ENCODE measurements around the gene FAM174A. TPM values are rescaled to one million over a fixed set of nuclear protein-coding genes. Genes with fewer than 3 reads are reported as not detected.

The FAM174A gene
- total RNA-seq, 1 experiment from 2014 or later, result 6.4 TPM

DNA sequence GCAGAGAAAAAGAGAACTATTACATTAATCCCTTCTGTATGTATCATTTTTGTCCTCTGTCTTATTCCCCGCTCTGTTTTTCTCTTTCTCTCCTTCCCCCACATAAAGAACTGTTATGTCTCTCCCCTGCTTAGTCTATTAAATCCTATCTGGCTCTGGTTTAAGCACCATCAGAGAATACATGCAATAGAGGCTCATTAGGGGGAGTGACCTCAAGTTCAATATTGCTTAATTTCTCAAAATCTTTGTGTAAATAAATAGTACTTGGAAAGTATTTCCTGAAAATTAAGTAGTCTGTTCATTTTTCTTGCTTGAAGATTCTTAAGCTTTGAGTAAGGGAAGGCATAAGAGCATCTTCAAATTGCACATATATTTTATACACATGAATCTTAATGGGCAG, 41.2 kb upstream of the FAM174A start:
- POLR2A ChIA-PET, result no interaction called here
- Mint-ChIP-seq H3K27me3 (ENCODE audit: low read depth) (no peaks in the 10 kb centered on the region; the same call in 1 of the 2 replicates), H3K9me3 (peaks cover 21% of the 10 kb centered on the region), H3K4me1 (no peaks in the 10 kb centered on the region), H3K27ac (no peak overlapping the region), H3K36me3 (peaks cover 15% of the 10 kb centered on the region), H3K4me3 (no peak overlapping the region)
- ATAC-seq (no peak), DNase-seq (ENCODE audit: low spot score) (no peak)
- TF ChIP-seq, protein P1, sequence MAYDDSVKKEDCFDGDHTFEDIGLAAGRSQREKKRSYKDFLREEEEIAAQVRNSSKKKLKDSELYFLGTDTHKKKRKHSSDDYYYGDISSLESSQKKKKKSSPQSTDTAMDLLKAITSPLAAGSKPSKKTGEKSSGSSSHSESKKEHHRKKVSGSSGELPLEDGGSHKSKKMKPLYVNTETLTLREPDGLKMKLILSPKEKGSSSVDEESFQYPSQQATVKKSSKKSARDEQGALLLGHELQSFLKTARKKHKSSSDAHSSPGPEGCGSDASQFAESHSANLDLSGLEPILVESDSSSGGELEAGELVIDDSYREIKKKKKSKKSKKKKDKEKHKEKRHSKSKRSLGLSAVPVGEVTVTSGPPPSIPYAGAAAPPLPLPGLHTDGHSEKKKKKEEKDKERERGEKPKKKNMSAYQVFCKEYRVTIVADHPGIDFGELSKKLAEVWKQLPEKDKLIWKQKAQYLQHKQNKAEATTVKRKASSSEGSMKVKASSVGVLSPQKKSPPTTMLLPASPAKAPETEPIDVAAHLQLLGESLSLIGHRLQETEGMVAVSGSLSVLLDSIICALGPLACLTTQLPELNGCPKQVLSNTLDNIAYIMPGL (CRISPR knock-in tag; IDR thresholded peaks at IDR 0.05), result no peak
- TF ChIP-seq, protein P2, sequence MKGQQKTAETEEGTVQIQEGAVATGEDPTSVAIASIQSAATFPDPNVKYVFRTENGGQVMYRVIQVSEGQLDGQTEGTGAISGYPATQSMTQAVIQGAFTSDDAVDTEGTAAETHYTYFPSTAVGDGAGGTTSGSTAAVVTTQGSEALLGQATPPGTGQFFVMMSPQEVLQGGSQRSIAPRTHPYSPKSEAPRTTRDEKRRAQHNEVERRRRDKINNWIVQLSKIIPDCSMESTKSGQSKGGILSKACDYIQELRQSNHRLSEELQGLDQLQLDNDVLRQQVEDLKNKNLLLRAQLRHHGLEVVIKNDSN (CRISPR knock-in tag; IDR thresholded peaks at IDR 0.05), result no peak
- TF ChIP-seq JAZF1 (CRISPR knock-in tag; IDR thresholded peaks at IDR 0.05) (no peak), SMAD3 (CRISPR knock-in tag; IDR thresholded peaks at IDR 0.05; ENCODE audit: borderline replicate concordance) (no peak), TCF7 (CRISPR knock-in tag; IDR thresholded peaks at IDR 0.05; ENCODE audit: low read depth) (no peak), ZNF219 (CRISPR knock-in tag; IDR thresholded peaks at IDR 0.05; ENCODE audit: borderline replicate concordance) (no peak)
- TF ChIP-seq, protein P3, sequence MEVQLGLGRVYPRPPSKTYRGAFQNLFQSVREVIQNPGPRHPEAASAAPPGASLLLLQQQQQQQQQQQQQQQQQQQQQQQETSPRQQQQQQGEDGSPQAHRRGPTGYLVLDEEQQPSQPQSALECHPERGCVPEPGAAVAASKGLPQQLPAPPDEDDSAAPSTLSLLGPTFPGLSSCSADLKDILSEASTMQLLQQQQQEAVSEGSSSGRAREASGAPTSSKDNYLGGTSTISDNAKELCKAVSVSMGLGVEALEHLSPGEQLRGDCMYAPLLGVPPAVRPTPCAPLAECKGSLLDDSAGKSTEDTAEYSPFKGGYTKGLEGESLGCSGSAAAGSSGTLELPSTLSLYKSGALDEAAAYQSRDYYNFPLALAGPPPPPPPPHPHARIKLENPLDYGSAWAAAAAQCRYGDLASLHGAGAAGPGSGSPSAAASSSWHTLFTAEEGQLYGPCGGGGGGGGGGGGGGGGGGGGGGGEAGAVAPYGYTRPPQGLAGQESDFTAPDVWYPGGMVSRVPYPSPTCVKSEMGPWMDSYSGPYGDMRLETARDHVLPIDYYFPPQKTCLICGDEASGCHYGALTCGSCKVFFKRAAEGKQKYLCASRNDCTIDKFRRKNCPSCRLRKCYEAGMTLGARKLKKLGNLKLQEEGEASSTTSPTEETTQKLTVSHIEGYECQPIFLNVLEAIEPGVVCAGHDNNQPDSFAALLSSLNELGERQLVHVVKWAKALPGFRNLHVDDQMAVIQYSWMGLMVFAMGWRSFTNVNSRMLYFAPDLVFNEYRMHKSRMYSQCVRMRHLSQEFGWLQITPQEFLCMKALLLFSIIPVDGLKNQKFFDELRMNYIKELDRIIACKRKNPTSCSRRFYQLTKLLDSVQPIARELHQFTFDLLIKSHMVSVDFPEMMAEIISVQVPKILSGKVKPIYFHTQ (CRISPR knock-in tag; IDR thresholded peaks at IDR 0.05), result no peak
- TF ChIP-seq, protein P4, sequence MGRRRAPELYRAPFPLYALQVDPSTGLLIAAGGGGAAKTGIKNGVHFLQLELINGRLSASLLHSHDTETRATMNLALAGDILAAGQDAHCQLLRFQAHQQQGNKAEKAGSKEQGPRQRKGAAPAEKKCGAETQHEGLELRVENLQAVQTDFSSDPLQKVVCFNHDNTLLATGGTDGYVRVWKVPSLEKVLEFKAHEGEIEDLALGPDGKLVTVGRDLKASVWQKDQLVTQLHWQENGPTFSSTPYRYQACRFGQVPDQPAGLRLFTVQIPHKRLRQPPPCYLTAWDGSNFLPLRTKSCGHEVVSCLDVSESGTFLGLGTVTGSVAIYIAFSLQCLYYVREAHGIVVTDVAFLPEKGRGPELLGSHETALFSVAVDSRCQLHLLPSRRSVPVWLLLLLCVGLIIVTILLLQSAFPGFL (CRISPR knock-in tag; IDR thresholded peaks at IDR 0.05; ENCODE audit: borderline replicate concordance), result no peak
- TF ChIP-seq, protein P5, sequence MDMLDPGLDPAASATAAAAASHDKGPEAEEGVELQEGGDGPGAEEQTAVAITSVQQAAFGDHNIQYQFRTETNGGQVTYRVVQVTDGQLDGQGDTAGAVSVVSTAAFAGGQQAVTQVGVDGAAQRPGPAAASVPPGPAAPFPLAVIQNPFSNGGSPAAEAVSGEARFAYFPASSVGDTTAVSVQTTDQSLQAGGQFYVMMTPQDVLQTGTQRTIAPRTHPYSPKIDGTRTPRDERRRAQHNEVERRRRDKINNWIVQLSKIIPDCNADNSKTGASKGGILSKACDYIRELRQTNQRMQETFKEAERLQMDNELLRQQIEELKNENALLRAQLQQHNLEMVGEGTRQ (CRISPR knock-in tag; IDR thresholded peaks at IDR 0.05), result no peak
- TF ChIP-seq, protein P6, sequence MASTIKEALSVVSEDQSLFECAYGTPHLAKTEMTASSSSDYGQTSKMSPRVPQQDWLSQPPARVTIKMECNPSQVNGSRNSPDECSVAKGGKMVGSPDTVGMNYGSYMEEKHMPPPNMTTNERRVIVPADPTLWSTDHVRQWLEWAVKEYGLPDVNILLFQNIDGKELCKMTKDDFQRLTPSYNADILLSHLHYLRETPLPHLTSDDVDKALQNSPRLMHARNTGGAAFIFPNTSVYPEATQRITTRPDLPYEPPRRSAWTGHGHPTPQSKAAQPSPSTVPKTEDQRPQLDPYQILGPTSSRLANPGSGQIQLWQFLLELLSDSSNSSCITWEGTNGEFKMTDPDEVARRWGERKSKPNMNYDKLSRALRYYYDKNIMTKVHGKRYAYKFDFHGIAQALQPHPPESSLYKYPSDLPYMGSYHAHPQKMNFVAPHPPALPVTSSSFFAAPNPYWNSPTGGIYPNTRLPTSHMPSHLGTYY (CRISPR knock-in tag; IDR thresholded peaks at IDR 0.05), result no peak
- CTCF ChIA-PET, result no interaction called here

DNA sequence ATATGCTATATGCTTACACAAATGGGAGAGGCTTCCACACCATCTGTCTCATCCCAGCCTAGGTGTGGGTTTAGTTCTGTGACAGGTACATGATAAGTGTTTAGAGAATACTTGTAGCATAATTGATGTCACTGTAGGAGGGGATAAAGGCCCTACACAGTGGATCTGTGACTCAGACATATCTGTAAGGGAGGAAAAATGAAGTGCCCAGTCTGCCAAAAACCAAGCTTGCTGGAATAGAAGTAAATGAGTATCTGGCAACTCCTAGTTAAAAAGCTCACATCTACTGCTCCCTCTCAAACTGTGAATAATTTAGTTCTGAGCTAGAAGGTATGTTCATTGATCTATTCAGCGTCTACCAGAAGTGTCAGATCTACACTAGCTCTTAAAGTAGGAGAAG, 38.9 kb upstream of the FAM174A start:
- Mint-ChIP-seq H3K4me3 (no peak overlapping the region), H3K9me3 (no peaks in the 10 kb centered on the region), H3K4me1 (no peaks in the 10 kb centered on the region), H3K36me3 (no peaks in the 10 kb centered on the region), H3K27ac (no peak overlapping the region), H3K27me3 (ENCODE audit: low read depth) (no peaks in the 10 kb centered on the region)
- CTCF ChIA-PET, result no interaction called here
- DNase-seq (ENCODE audit: low spot score) (no peak), ATAC-seq (no peak)
- POLR2A ChIA-PET, result no interaction called here
- TF ChIP-seq, protein P7, sequence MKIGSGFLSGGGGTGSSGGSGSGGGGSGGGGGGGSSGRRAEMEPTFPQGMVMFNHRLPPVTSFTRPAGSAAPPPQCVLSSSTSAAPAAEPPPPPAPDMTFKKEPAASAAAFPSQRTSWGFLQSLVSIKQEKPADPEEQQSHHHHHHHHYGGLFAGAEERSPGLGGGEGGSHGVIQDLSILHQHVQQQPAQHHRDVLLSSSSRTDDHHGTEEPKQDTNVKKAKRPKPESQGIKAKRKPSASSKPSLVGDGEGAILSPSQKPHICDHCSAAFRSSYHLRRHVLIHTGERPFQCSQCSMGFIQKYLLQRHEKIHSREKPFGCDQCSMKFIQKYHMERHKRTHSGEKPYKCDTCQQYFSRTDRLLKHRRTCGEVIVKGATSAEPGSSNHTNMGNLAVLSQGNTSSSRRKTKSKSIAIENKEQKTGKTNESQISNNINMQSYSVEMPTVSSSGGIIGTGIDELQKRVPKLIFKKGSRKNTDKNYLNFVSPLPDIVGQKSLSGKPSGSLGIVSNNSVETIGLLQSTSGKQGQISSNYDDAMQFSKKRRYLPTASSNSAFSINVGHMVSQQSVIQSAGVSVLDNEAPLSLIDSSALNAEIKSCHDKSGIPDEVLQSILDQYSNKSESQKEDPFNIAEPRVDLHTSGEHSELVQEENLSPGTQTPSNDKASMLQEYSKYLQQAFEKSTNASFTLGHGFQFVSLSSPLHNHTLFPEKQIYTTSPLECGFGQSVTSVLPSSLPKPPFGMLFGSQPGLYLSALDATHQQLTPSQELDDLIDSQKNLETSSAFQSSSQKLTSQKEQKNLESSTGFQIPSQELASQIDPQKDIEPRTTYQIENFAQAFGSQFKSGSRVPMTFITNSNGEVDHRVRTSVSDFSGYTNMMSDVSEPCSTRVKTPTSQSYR (CRISPR knock-in tag; IDR thresholded peaks at IDR 0.05), result no peak
- TF ChIP-seq, protein P8, sequence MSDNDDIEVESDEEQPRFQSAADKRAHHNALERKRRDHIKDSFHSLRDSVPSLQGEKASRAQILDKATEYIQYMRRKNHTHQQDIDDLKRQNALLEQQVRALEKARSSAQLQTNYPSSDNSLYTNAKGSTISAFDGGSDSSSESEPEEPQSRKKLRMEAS (CRISPR knock-in tag; IDR thresholded peaks at IDR 0.05), result no peak
- TF ChIP-seq ZNF423 (CRISPR knock-in tag; IDR thresholded peaks at IDR 0.05), result no peak
- TF ChIP-seq ELF4 (CRISPR knock-in tag; IDR thresholded peaks at IDR 0.05; ENCODE audit: low read depth), result no peak
- TF ChIP-seq, protein P4 (CRISPR knock-in tag; IDR thresholded peaks at IDR 0.05; ENCODE audit: borderline replicate concordance), result no peak
- no peak for TF ChIP-seq NR1H2 (CRISPR knock-in tag; IDR thresholded peaks at IDR 0.05)
- TF ChIP-seq, protein P9, sequence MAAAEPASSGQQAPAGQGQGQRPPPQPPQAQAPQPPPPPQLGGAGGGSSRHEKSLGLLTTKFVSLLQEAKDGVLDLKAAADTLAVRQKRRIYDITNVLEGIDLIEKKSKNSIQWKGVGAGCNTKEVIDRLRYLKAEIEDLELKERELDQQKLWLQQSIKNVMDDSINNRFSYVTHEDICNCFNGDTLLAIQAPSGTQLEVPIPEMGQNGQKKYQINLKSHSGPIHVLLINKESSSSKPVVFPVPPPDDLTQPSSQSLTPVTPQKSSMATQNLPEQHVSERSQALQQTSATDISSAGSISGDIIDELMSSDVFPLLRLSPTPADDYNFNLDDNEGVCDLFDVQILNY (CRISPR knock-in tag; IDR thresholded peaks at IDR 0.05), result no peak
- TF ChIP-seq NFYB (CRISPR knock-in tag; conservative IDR thresholded peaks at IDR 0.05; ENCODE audit: low read depth), result no peak
- no peak for TF ChIP-seq RORB (CRISPR knock-in tag; IDR thresholded peaks at IDR 0.05)
- TF ChIP-seq ZNF121 (CRISPR knock-in tag; IDR thresholded peaks at IDR 0.05), result no peak
- TF ChIP-seq MXD4 (CRISPR knock-in tag; IDR thresholded peaks at IDR 0.05; ENCODE audit: borderline replicate concordance), result no peak
- no peak for TF ChIP-seq SP1 (CRISPR knock-in tag; conservative IDR thresholded peaks at IDR 0.05)

All from WTC11 (cell line).